HUES48 (cell line): ENCODE measurements around the gene DNAJC5G.
"Not testable (repeated sequence)": the region's sequence is repeated elsewhere in the genome, so short reads cannot be mapped to it uniquely, and the experiment has no call there.

ENCODE experiments used
- H3K27ac ChIP-seq: one replicate; pipeline ENCODE4 v1.7.0; 2013; ENCODE audit warnings: low read depth, low read length, inconsistent platforms
- H3K27me3 ChIP-seq: 2 replicates; pipeline ENCODE4 v1.6.1; 2013; ENCODE audit warnings: mild to moderate bottlenecking, low read length; ENCODE audit not compliant: control insufficient read depth, insufficient read depth
- H3K36me3 ChIP-seq: 2 replicates; pipeline ENCODE4 v1.6.1; 2013; ENCODE audit warnings: low read length; ENCODE audit not compliant: control insufficient read depth, insufficient read depth
- H3K4me1 ChIP-seq: 2 replicates; pipeline ENCODE4 v1.6.1; 2013; ENCODE audit warnings: mild to moderate bottlenecking, low read length; ENCODE audit not compliant: control insufficient read depth, insufficient read depth
- H3K4me3 ChIP-seq: 2 replicates; pipeline ENCODE4 v1.5.1; 2013; ENCODE audit warnings: mild to moderate bottlenecking, low read depth, low read length
- H3K9ac ChIP-seq: 2 replicates; pipeline ENCODE4 v1.6.1; 2013; ENCODE audit warnings: mild to moderate bottlenecking, low read depth, low read length, moderate library complexity
- H3K9me3 ChIP-seq: 2 replicates; pipeline ENCODE4 v1.6.1; 2013; ENCODE audit warnings: low read length; ENCODE audit not compliant: control insufficient read depth, insufficient read depth

DNAJC5G gene

DNA sequence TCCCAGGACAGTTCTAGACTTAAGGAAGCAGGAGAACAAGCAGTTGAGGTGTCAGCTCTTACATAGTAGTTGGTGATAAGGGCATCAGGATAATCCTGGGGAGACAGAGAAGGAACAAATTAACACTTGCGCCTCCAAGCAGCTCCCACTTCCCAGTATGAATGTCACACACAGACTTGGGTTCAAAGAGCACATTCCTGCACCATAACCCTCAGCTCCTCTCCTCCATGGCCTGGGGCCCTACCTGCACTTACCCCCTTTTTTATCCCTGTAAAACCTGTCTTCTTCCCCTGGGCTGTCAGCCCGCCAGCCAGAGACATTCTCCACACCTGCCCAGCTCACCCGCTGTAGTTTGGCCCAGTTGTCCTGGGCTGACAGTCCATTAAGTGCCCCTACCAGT, 36.9 kb downstream of the DNAJC5G start:
- Histone ChIP-seq H3K36me3 (no peaks in the 10 kb centered on the region), H3K27ac (no peak overlapping the region), H3K9me3 (no peaks in the 10 kb centered on the region), H3K4me1 (no peaks in the 10 kb centered on the region), H3K4me3 (no peak overlapping the region), H3K27me3 (peaks cover 23% of the 10 kb centered on the region), H3K9ac (no peak overlapping the region)

DNA sequence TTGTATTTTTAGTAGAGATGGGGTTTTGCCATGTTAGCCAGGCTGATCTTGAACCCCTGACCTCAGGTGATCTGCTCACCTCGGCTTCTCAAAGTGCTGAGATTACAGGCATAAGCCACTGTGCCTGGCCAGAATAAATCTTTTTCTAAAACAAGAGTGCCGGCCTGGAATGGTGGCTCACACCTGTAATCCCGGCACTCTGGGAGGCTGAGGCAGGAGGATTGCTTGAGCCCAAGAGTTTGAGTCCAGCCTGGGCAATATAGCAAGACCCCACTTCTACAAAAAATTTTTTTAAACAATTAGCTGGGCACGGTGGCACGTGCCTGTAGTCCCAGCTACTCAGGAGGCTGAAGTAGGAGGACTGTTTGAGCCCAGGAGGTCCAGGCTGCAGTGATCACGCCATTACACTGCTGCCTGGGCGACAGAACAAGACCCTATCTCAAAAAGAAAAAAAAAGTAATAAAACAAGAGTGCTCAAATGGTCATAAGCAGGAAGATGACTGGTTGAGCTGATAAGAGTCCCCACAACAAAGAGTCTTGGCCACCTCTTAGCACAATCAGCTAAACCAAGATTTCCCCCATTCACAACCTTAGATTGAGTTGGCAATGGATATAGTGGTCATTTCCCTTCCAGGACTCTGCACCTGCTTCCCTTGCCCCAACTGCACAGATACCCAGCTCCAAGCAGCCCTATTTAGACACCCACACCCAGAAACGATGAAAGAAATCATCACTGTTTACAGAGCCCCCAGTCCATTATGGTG, 38.8 kb downstream of the DNAJC5G start:
- H3K4me3 ChIP-seq = no peak overlapping the region
- H3K9me3 ChIP-seq = no peaks in the 10 kb centered on the region
- no peaks in the 10 kb centered on the region for H3K36me3 ChIP-seq
- no peak overlapping the region for H3K9ac ChIP-seq
- peaks cover 5% of the 10 kb centered on the region; the same call in 1 of the 2 replicates for H3K27me3 ChIP-seq
- H3K27ac ChIP-seq = no peak overlapping the region
- no peaks in the 10 kb centered on the region for H3K4me1 ChIP-seq

DNA sequence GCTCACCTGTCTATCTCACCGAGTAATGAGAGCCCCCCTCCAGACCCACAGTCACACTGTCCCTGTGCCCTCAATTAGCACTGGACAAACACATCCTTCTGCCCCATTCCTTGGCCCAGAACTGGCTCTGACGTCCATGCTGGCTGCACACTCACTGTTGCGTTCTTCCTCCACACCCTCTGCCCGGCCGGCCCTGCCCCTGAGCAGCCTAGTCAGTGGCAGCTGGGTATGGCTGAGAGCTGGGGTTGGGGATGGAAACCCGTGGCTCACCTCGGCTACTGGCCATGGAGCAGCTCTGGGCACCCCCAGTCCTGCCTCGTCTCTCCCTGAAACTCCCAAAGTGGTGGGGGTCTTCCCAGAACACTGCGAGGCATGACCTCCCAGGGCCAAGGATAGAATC, 39.5 kb downstream of the DNAJC5G start:
- Histone ChIP-seq H3K9me3 (no peaks in the 10 kb centered on the region), H3K4me1 (no peaks in the 10 kb centered on the region), H3K27me3 (0 out of 2 replicates have a peak, but pooled peaks cover under 1% of the 10 kb centered on the region), H3K9ac (no peak overlapping the region), H3K27ac (no peak overlapping the region), H3K36me3 (no peaks in the 10 kb centered on the region), H3K4me3 (no peak overlapping the region)

DNA sequence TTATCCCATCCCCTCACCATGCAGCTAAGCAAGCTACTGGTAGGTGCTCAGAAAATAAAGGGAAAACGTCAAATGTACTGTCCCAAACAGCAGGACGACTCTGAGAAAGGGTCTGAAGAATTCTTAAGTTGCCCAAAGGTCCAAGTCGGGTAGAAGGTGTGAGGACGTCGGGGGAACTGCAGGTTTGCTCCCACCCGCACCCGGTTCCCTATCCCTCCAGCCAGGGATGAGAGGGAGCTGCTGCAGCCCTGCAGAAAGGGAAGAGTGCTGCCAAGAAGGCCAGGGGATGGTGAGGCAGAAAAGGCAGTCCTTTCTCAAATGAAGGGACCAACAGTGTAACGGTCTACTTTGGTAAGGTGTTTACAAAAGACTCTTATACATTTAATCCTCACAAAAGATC, 39.9 kb downstream of the DNAJC5G start:
- Histone ChIP-seq H3K4me1 (no peaks in the 10 kb centered on the region), H3K36me3 (no peaks in the 10 kb centered on the region), H3K27me3 (no peaks in the 10 kb centered on the region), H3K9ac (no peak overlapping the region), H3K9me3 (no peaks in the 10 kb centered on the region), H3K27ac (no peak overlapping the region), H3K4me3 (no peak overlapping the region)

DNA sequence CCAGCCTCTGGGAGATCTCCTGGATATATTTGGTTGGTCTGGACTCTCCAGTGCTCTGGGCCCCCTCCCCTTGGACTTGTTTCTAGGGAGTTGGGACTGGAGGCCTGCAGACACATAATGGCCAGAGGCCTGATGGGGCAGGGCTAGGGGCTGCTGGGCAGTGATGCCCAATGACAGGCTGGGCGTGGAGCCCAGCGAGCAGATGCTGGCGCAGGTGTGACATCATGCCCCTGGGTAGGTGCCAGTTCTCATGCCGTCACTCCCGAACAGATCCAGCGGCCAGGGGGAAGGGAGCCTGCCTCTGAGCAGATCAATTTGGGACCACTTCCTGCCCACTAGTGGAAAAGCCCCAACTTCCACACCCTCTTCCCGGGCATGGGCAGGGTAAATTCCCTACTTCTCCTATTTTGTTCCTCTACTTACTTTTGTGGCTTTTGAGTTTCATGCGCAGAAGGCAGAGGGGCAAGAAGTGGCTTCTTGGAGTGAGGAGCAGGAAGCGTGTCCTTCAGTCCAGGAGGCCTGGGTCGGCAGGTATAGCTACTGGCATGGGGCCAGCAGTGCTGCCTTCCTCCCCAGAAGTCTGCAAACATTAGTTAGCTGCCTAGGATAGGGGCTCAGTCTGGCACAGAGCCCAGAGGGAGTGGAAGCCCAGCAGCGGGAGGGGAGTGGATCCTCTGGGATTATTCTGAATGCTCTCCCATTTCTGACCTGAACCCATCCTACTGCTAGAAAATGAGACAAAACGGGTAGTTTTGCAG, 41.6 kb downstream of the DNAJC5G start:
- no peaks in the 10 kb centered on the region for H3K27me3 ChIP-seq
- H3K9me3 ChIP-seq = no peaks in the 10 kb centered on the region
- H3K4me1 ChIP-seq = no peaks in the 10 kb centered on the region
- no peak overlapping the region for H3K9ac ChIP-seq
- no peak overlapping the region for H3K4me3 ChIP-seq
- H3K27ac ChIP-seq = no peak overlapping the region
- H3K36me3 ChIP-seq = no peaks in the 10 kb centered on the region

DNA sequence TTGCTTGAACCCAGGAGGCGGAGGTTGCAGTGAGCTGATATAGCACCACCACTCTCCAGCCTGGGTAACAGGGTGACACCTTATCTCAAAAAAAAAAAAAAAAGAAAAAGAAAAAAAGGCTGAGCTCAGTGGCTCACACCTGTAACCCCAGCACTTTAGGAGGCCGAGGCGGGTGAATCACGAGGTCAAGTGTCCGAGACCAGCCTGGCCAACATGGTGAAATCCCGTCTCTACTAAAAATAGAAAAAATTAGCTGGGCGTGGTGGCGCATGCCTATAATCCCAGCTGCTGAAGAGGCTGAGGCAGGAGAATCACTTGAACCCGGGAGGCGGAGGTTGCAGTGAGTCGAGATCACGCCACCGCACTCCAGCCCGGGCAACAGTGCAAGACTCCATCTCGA, 44.6 kb downstream of the DNAJC5G start:
- not testable (repeated sequence) for H3K4me1 ChIP-seq, H3K9me3 ChIP-seq, H3K9ac ChIP-seq, H3K27ac ChIP-seq, H3K27me3 ChIP-seq, H3K4me3 ChIP-seq, H3K36me3 ChIP-seq

DNA sequence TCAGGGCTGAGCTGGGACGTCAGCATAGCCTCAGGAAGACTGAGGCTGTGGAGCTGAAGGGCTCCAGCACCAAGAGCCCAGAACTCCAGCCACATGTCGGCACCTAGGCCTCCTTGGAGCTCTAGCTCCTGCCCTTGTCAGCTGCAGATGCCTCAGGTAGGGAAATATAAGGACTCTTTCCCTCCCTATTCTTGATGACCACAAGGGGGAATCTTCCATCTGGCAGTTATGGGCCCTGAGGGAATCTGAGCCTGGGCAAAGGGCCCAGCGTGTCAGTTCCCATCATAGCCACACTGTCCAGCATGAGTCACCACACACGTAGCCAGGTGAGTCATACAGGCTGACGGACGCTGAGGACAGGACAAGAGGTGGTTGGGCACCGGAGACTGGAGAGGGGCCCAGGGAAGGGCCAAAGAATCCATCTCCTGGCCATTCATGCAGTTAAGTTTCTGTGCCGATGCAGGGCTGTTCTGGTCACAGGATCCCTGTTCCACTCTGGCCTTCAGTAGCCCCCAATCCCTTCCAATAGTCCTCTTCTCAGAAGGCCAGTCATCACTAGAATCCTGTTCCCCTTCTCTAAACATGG, 45.8 kb downstream of the DNAJC5G start:
- Histone ChIP-seq H3K27me3 (no peaks in the 10 kb centered on the region), H3K4me3 (no peak overlapping the region), H3K9ac (no peak overlapping the region), H3K36me3 (peaks cover 8% of the 10 kb centered on the region), H3K4me1 (peaks cover 7% of the 10 kb centered on the region; the same call in 1 of the 2 replicates), H3K27ac (peak overlapping the region; percentile 52), H3K9me3 (no peaks in the 10 kb centered on the region)

DNA sequence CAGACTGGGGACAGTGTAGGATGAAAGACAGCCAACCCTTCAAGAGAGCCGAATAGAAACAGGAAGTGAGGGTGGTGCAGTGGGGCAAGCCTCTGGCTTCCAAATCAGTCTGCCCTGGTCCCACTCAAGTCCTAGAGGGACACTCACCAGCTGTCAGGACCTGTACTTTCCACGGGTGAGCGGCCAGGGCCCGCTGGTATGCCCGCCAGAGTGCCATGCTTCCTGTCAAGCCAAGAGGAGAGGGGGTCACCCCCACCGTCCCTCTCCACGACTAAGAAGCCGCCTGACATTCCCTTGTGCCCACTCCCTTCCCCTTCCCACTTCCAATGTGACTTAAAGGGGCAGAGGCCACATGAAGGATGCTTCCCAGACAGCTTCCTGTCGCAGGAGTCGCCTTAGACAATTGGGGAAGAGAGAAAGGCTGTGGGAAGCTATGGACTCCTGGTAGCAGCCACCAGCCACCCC, 47.1 kb downstream of the DNAJC5G start:
- H3K27ac ChIP-seq = peak overlapping the region; percentile 90
- H3K9me3 ChIP-seq = no peaks in the 10 kb centered on the region
- peaks cover 20% of the 10 kb centered on the region for H3K36me3 ChIP-seq
- H3K9ac ChIP-seq = peak overlapping the region; percentile 92
- peak overlapping the region; percentile 87 for H3K4me3 ChIP-seq
- no peaks in the 10 kb centered on the region for H3K27me3 ChIP-seq
- H3K4me1 ChIP-seq = peaks cover 7% of the 10 kb centered on the region; the same call in 1 of the 2 replicates

DNA sequence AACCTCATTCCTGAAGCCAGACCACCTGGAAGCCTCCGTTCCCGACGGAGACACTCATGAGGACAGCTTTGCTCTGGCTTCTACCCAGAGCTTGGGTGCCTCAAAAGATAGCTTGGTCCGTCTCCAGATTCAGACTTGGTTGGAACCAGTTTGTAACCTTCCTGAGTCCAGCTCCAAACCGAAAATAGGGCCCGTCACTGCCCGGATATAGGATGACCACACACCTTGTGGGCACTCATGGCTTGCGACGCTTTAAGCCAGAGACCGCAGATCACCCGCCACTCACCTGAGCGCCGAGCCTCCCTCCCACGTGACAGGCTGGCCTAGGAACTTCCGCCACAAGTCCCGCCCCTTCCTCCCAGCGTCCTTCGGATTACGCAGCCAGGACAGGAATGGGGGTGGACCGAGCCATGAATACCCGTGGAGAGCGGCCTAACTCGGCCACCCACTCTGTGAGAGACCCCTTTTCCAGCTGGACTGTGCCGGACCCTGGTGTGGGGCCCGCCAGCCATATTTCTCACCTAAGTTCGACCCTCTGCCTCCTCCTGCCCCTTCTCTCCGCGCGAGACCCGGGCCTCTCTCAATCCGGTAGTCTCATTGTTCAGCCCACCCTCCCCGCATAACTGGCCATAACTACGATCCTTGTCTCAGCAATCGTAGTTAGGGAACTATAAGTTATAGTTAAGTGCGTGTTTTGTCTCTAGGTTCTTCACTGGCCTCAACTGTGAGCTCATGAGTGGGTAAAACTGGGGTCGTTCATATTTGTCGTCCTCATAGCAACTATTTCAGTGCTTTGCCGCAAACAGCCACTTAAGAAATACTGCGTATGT, 47.7 kb downstream of the DNAJC5G start, which contains the start of gene MPV17:
TSS of gene MPV17 (minus strand) at position 332 of the 830 bp plus-strand sequence. CDS start 580 bp downstream, outside the sequence.
- peak within 1 kb of the TSS; percentile 92 for H3K9ac ChIP-seq
- peak within 1 kb of the TSS; percentile 87 for H3K4me3 ChIP-seq
- H3K4me1 ChIP-seq = peaks cover 7% of the 10 kb centered on the region; the same call in 1 of the 2 replicates
- no peaks in the 10 kb centered on the region for H3K9me3 ChIP-seq
- peaks cover 24% of the 10 kb centered on the region for H3K36me3 ChIP-seq
- H3K27ac ChIP-seq = peak within 1 kb of the TSS; percentile 90
- no peaks in the 10 kb centered on the region for H3K27me3 ChIP-seq

DNA sequence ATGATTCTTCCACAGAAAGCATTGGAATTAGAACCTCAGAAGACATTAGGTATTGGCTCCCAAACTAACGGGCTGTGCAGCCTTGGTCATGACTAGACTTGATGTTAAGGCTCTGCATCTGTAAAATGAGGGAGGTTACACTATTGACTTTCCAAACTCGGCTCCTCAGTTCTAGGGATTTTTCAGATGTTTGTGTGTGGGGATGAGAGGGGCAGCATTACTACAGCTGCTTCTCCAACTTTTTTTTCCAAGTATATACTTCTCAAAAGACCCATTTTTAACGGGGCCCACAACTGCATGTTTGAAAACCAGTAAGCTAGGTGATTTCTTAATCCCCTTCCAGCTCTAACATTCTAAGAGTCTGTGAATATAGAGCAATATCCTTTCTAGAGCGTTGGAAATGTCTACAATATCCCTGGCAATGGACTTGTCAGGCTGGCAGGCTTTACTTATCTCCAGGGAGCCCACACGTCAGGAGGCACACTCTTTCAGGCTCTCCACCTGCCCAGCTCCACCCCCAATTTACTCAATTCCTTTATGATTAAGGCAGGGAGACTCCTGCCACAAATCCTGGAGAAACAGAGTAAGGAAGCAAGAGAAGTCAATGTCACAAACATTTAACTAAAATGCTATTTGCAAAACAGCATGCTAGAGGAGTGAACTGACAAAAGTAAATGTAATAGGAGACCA, 48.5 kb downstream of the DNAJC5G start:
- Histone ChIP-seq H3K27me3 (no peaks in the 10 kb centered on the region), H3K9me3 (no peaks in the 10 kb centered on the region), H3K4me1 (peaks cover 7% of the 10 kb centered on the region; the same call in 1 of the 2 replicates), H3K4me3 (peak overlapping the region; percentile 87), H3K9ac (peak overlapping the region; percentile 92), H3K27ac (peak overlapping the region; percentile 90), H3K36me3 (peaks cover 31% of the 10 kb centered on the region)
